Adrenal gland (tissue), 5 donors: ENCODE measurements around the gene KRT15.

ENCODE experiments used
- POLR2A ChIP-seq, 2 donors: fragments of 450-650 bp; IDR thresholded peaks; one replicate each; pipeline ENCODE4 v1.6.1; 2017; ENCODE audit warnings: antibody characterized with exemption in 2 of 2, mild to moderate bottlenecking in 2 of 2, moderate library complexity in 1 of 2
- TF ChIP-seq, protein P1 (sequence below), 6 experiments: fragments of 450-650 bp in 4 of 6; fragments of 200-600 bp in 2 of 6; sonication (generic) in 1 of 6; IDR thresholded peaks; 1 replicate in 5 of 6; 2 replicates in 1 of 6; pipeline versions ENCODE4 v1.5.1 to v1.8.0; 2016 to 2021; ENCODE audit warnings: antibody characterized with exemption in 6 of 6, mild to moderate bottlenecking in 2 of 6, moderate library complexity in 1 of 6
- donor health status: DM: no; HTN: no; CAD: no.

DNA sequence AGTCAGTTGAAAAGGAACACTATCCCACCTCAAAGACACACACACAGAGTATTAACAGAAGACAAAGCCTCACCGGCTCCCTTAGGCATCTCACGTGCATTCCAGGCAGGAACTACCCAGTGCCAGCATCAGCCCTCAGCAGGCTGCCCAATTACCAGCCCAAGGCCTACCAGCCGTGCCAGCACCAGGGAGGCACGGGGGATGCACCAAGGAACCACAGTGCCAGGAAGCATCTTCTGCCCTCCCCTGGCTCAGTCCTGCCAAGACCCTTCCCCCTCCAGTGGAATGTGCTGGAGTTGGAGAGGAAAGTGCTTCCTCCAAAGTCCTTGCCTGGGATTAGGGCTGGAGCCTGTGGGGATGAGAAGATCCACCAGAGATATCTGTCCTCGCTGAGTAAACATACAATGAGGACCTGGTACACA is 20.4 kb upstream of the KRT15 start:
- TF ChIP-seq, protein P1, sequence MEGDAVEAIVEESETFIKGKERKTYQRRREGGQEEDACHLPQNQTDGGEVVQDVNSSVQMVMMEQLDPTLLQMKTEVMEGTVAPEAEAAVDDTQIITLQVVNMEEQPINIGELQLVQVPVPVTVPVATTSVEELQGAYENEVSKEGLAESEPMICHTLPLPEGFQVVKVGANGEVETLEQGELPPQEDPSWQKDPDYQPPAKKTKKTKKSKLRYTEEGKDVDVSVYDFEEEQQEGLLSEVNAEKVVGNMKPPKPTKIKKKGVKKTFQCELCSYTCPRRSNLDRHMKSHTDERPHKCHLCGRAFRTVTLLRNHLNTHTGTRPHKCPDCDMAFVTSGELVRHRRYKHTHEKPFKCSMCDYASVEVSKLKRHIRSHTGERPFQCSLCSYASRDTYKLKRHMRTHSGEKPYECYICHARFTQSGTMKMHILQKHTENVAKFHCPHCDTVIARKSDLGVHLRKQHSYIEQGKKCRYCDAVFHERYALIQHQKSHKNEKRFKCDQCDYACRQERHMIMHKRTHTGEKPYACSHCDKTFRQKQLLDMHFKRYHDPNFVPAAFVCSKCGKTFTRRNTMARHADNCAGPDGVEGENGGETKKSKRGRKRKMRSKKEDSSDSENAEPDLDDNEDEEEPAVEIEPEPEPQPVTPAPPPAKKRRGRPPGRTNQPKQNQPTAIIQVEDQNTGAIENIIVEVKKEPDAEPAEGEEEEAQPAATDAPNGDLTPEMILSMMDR (IDR thresholded peaks at IDR 0.05), result no peak
- TF ChIP-seq POLR2A (IDR thresholded peaks at IDR 0.05), result no peak
